Activated CD4-positive, alpha-beta T cell treated with anti-CD3 and anti-CD28 coated beads, Interleukin-2, amount 50 U/mL, for 24 hours (primary cell): Measurements from ENCODE around the gene PELO.
"Not testable (repeated sequence)": the region's sequence is repeated elsewhere in the genome, so short reads cannot be mapped to it uniquely, and the experiment has no call there.

Source experiments
- DNase-seq, 2 donors: peaks; one replicate each; pipeline ENCODE4 v3.0.0-alpha.2; 2020; ENCODE audit warnings: low read depth in 1 of 2, low spot score in 1 of 2

The PELO gene, protein sequence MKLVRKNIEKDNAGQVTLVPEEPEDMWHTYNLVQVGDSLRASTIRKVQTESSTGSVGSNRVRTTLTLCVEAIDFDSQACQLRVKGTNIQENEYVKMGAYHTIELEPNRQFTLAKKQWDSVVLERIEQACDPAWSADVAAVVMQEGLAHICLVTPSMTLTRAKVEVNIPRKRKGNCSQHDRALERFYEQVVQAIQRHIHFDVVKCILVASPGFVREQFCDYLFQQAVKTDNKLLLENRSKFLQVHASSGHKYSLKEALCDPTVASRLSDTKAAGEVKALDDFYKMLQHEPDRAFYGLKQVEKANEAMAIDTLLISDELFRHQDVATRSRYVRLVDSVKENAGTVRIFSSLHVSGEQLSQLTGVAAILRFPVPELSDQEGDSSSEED

DNA sequence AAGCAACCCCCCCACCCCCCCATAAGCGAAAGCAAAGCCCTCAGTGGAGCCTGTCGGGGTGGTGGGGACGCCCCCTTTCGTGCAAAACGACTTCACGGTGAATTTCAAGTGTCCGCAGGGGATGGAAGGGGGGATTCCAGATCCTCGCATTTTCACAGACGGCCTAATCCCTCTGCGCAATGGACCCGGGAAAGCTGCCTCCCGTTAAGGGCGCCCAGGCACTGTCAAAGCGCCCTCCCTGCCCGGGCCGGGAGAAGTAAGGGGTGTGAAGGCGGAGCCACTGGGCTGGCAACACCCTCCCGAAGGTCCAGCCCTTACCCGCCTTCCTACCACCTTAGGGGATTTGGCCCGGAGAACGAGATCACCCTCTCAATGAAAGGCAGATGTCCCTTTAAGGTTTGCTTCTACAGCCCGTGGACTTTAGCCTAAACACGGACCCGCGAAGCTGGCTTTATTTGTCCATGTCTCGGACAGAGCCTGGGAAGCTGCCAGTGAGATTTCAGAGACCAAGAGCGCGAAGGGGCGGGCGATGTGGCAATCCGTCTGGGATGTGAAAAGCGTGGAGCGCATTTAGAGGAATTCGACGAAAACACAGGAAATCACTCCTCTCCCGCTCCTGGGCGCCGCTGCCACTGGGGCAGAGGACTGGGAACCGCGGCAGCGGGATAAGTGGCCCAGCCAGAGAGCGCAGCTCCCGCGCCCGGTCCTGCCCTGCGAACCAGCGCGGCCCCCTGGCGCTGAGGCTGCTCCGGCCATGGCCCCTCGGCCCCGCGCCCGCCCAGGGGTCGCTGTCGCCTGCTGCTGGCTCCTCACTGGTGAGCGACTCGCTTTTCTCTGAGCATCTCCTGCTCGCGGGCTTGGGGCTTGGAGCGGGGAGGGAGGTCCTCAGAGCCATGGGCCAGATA lies at the start of gene PELO, which contains the start of gene ITGA1:
TSS of gene PELO (plus strand) at position 317 of the 905 bp plus-strand sequence. CDS start 12,479 bp downstream, outside the sequence.
TSS of gene ITGA1 (plus strand) at position 317 of the 905 bp plus-strand sequence. CDS start at position 755, 438 bp downstream.
- DNase-seq = peak; percentile 27 to 61

DNA sequence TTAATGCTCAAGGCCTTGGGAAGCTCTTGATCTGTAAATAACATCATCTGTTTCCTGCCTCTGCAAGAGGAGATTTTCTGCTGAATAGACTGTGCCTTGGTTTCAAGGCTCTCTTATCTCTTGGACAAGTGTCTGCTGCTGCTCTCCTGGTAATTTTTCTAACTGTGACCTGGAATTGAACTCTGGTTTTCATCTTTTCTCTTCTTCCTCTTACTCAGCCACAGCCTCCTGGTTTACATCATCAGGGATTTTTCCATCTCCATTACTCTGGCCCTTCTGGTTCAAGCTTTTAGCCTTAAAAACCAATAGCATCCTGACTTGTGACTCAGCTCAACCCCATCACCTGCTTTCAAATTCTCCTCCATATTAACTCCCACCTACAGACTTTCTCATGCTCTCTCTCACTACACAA lies 49.6 kb upstream of the PELO start:
- DNase-seq = no peak

DNA sequence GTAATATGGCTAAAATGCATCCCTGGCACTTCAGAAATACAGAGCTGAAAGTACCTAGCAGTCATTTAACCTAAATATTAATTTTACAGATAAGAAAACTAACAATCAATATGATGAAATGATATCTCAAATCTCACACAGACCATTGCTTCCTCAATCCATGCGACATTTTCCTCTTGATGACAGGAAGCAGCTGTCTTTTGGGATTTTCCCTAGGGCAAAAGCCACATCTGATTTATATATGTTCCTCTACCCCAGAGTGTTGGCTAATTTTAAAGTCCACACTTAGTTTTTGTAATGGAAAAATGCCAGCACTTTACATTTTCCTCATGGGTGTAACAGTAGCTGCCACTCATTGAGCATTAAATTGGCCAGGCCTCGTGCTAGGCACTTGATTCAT lies 47.7 kb upstream of the PELO start:
- DNase-seq = no peak

DNA sequence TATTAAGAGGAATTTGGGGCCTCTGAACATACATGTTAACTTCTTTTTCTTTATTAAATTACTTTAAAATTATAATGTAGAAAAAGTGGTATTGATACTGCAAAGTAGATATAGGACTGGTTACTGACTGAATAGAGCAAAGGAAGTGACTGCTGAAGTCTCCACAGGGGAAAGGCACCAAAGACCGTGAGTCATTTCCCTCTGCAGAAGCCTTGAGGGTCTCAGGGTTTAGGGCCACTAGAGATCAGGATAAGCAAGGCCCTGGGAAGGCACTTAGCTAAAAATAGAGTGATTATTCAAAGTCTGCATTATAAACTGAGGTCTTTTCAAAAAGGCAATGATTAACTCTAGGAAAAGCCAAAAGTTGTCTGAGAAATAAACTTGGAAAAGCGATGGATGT lies 44.7 kb upstream of the PELO start:
- no peak for DNase-seq

DNA sequence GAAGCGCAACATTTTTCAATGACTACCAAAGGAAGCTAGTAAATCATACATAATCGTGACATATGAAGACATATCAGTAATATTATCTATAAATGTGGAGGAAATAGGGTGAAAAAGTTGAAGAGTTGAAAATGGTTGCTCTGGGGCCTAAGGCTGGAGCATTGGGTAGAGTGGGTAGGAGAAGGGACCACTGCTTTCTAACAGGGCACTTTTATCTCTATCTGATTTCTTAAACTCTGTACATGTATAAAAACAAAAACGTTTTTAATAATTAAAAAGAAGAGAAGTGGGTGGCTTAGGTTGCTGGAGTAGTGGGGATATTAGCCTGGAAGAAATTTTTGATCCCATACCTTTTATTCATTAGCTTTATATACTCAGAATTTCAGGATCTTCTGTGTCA lies 44.2 kb upstream of the PELO start:
- DNase-seq = no peak

DNA sequence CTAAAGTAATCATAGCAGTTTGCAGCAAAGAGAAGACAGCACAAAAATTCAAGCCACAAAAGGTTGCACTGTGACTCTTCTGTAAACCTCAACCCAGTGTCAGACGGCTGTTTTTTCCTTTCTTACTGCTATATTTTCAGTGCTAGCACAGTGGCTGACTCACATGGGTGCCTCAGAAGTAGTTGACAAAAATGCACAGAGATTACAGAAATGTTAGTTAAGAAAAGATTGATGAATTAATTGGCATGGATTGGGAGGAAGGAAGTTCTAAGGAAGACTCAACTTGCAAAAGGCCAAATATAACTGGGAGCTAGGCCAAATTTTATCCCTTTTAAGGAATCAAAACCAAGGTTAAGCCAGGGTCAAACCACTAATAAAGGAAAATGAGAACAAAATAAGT lies 43.7 kb upstream of the PELO start:
- DNase-seq = peak in 1 of 2 donors; percentile 40

DNA sequence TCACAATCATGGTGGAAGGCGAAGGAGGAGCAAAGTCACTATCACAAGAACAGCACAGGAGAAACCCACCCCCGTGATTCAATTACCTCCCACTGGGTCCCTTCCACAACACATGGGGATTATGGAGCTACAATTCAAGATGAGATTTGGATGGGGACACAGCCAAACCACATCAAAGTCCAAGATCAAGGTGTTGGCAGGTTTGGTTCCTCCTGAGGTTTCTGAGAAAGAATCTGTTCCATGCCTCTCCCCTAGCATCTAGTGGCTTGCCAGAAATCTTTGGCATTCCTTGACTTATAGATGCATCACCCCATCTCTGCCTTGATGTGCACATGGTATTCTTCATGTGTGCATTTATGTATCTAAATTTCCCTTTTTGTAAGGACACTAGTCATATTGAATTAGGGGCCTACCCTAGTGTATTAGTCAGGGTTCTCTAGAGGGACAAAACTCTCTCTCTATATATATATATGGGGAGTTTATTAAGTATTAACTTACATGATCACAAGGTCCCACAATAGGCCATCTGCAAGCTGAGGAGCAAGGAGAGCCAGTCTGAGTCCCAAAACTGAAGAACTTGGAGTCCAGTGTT lies 42.8 kb upstream of the PELO start:
- not testable (repeated sequence) for DNase-seq

DNA sequence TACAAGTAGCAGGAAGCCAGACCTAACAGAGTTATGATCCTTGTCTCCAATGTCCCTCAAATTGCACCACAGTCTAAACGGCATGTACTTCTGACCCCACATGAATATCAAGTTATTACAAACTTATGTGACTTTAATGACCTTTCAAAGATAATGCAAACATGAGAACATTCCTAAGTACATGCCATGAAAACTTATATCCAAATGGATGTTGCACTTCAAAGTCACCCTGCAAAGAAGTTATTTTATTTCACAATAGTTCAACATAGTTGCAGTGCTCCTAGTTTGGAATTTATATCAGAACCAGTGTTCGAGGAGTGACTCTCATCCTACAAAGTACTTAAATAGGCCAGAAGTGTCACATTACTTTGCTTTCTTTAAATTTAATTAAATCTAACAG lies 41.2 kb upstream of the PELO start:
- DNase-seq = no peak

DNA sequence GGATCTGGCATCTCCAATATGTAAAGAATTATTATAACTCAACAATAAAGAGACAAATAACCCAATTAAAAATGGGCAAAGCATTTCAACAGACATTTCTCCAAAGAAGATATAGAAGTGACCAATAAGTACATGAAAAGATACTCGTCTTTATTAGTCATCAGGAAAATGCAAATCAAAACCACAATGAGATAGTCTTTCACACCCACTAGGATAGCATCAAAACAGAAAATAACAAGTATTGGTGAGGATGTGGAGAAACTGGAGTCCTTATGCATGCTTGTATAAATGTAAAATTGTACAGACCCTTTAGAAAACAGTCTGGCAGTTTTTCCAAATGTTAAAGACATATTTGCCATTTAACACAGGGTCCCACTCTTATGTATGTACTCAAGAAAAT lies 39.1 kb upstream of the PELO start:
- DNase-seq = no peak

DNA sequence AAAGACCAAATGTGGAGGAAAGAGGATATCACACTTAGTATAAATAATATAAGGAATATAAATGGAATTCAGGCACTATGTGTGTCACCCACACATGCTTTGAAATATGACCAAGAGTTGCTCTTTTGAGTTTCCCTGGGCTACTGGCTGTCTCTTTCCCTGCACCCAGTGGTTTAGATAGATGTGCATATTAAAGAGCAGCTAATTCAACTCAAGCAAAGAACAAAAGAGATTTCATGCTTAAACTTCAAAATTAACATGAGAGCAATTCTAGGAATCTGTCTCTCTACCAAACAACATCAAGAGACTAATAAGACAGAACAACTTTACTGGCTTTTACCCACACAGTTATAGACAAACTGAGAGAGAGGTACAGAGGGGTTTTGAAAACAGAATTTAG lies 38.0 kb upstream of the PELO start:
- no peak for DNase-seq

DNA sequence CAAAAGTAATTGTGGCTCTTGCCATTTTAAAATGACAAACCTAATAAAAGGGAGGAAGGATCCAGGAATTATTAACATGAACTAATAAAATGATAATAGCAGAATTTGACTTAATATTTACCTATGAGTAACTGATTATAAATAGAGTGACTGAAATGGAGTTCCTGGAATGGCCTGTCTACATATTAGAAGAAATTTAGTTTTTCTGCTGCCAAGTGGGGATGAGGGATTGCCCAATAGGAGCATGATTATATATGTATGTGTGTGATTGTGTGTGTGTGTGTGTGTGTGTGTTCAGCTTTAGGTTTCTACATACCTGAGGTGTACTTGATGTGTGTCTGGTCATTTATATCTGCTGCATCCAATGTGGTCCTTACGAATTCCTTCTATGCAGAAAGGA lies 36.6 kb upstream of the PELO start:
- DNase-seq = no peak

DNA sequence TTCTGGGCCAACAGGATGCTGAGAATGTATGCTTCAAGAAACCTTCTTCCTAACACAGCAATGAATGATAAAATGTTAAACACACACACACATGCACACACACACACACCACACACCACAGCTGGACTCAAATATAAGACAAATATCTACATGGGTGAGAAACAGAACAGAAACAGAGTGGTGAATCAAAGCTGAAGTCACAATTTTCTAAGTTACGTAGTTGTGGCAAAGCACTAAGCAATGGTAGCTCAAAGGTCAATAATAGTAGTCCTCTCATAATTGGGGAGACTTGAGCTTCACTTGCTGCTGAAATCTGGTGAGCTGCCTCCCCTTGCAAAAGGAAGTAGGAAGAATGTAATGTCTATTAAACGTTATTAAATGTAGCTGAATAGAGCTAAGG lies 33.7 kb upstream of the PELO start:
- DNase-seq = no peak

DNA sequence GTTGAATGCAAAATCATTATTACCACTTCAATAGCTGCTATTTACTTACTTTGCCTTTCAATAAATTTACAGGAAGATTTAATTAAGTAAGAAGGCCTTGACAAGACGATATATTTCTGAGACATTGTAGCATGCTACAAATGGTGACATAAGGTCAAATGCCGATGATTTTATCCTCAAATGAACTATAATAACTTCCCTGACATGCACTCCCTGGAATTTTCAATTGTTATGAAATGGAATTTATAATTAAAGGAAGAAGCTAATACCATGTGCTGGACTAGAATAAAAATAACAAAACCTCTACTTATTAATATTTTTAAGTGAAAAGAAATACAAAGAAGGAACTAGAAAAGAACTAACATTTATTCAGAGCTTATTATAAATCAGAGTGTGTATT lies 30.2 kb upstream of the PELO start:
- no peak for DNase-seq

DNA sequence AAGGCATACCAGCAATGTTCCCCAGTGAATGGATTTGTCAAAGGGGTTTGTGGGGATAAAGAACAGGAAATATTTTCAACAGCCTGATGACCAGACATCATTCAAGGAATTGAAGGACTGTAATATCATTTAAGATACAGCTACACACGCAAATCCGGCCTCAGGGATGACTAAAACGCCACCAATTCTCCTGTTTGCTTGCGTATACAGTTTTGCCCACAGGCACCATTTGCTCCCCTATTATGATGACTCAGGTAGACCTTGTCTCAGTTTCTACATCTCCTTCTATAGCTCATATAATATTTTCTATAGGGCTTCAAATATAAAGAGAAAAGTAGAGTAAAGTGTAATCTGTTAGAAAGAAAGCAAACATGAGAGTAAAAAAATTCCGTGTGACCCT lies 29.7 kb upstream of the PELO start:
- DNase-seq = no peak

DNA sequence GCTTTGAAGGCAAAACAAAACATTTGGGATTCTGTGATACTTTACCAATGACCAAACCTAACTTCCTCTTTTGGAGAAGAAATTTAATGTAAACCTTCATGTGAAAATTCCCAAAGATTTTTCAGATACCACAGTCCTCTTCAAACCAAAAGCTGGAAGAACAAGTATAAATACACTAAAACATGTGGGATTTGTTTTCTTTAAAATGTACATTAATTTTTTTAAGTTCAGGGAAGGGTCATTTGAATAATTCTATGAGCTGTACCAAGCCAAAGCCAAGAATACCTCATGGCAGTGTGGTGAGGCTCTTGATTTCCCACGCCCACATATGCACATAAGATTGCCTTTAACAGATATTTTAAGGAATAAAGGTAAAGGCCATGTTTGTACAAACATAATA lies 28.4 kb upstream of the PELO start:
- no peak for DNase-seq

DNA sequence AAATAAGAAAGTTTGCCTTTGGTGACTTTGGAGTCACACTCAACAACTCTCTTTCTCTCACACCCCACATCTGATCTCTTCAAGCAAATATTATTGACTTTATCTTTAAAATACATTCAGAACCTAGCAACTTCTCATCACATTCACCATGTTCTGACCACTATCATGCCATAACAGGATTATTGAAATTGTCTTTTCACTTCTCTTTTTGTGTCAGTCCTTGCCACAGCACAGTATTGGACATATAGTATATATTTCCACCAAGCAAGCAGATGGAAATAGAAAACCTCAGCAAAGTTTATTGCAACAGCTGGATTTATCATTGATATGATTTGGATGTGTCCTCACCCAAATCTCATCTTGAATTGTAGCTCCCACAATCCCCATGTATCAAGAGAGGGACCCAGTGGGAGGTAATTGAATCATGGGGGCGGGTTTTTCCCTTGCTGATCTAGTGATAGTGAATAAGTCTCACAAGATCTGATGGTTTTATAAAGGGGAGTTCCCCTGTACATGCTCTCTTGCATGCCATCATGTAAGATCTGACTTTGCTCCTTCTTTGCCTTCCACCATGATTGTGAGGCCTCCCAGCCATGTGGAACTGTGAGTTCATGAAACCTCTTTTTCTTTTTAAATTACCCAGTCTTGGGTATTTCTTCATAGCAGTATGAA lies 26.9 kb upstream of the PELO start:
- peak in 1 of 2 donors; percentile 56 for DNase-seq

DNA sequence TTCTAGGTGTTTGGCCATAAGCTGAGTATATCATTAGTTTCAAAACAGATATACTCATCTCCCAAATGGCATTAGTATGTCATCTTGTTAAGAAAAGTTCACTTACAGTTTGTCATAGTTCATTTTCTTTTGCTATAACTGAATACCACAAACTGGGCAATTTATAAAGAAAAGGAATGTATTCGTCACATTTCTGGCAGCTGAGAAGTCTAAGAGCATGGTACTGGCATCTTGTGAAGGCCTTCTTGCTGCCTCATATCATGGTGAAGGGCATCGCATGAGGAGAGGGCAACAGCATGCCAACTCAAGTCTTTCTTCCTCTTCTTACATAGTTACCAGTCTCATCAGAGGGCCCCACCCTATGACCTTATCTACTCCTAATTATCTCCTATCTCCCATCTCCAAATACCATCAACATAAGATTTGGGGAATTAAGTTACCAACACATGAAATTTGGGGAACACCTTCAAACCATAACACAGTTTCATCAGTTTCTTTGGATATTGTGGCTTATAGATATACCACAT lies 20.4 kb upstream of the PELO start:
- no peak for DNase-seq

DNA sequence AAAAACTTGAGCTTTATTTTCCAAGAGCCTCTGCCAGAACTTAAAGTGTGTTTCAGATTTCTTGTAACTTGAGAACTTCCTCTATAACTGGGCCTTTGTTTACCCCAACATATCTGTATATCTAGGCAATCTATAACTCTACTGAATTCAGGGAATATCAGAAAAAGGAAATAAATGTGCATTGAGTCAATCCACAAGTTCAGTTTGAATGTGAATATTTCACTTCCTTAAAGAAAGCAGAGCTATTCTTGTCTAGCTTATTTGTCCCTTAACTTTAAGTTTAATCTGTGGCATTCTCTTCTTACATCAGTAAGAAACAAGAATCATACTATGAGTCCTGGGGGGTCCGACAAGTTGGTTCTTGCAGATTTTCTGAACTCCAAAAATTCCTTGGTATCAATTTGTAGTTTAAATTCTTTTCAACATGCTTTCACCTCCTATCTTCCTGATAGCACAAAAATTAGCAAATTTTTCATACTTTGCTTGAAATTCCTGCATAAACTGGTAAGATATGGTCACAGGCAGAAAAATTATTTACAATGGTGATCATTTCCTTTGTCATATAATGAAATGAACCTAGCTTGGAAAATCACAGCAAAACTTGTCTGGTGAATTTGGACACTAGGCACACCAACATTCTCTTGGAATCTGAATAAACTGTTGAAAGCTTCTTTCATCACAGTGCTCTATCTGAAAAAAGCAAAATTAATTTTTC lies 19.8 kb upstream of the PELO start:
- DNase-seq = no peak

DNA sequence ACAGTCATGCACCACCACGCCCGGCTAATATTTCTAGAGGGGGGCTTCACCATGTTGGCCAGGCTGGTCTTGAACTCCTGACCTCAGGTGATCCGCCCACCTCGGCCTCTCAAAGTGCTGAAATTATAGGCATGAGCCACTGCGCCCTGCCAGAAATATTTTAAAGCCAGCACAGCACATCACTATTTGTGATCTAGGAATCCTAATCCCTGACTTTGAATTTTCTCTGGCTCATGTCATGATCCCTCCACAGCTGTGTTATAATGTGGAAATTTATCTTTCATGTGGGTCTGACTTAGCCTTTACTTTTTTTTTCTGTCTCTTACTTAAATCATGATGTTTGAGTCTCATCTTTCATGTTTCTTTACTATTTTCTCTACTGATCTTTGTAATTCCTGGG lies 18.7 kb upstream of the PELO start:
- DNase-seq = no peak

DNA sequence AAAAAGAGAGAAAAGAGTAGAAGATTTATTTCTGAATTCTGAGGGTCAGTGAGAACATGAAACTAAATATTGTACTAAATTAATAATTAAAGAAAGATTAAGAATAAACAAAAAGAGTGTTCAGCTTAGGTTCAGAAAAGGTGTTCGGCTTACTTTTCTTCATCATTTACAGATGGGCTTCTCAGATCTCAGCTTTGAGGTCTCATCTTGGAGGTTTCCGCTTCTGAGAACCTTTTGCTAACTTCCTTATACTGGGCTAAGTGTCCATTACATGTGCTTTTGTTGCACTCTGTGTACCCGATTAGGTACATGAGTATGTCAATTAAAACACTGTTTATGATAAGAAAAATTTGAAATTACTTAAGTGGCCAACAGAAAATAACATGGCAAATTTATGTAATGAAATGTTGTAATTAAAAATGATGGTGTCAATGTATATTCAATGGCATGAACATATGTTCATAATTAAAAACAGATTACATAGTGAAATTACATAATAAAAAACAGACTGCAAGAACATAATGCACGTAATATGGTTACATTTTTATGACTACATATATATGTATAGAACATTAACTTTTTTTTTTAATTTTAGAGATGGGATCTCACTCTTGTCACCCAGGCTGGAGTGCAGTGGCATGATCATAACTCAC lies 17.3 kb upstream of the PELO start:
- DNase-seq = no peak
